NB4 (cell line): ENCODE data around the gene RMC1.

ENCODE experiments used
- CTCF ChIP-seq: IDR thresholded peaks from one replicate; pipeline ENCODE4 v1.5.1; 2012; ENCODE audit warnings: low read depth, low read length
- MAX ChIP-seq: IDR thresholded peaks from 2 replicates; pipeline ENCODE4 v1.6.1; 2011; ENCODE audit warnings: low read depth, low read length
- MYC ChIP-seq: IDR thresholded peaks from 2 replicates; pipeline ENCODE4 v1.6.1; 2011; ENCODE audit warnings: low read depth, low read length
- POLR2A ChIP-seq: IDR thresholded peaks from 2 replicates; pipeline ENCODE4 v1.6.1; 2011; ENCODE audit warnings: mild to moderate bottlenecking; ENCODE audit not compliant: insufficient read length; ENCODE audit errors: extremely low read depth

DNA sequence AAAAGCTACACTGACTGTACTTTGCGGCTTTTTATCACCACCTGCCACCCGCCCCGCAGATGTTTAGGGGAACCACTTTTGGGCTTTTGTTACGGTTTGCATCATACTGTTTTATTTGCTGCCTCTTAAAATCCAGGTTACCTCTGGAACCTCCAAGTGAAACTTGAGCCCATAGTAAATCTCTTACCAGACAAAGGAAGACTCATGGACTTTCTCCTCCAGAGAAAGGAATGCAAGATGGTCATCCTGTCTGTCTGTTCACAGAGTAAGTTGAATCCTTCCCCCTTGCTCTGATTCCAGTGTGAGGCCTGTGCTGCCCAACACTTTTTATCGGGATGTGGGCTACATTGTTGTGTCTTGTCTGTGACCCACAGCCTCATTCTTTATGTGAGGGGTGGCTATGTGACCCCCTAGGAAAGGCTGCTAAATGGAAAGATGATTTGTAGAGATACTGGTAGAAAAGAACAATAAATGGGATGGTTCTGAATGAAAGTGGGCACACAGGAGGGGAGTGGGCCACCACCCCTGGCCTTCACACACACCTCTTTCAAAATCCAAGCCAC lies 23.3 kb downstream of the RMC1 start:
- TF ChIP-seq POLR2A (no peak), CTCF (no peak), MAX (no peak), MYC (no peak)
